Measurements from ENCODE around the gene ZNF474. TPM values are rescaled to one million over a fixed set of nuclear protein-coding genes. Genes with fewer than 3 reads are reported as not detected.

The ZNF474 gene
- total RNA-seq (under 1 TPM in 2 of 5 experiments, not detected in 3; 0.24 TPM), polyA plus RNA-seq (under 1 TPM in 1 of 2 donors, not detected in 1; 0.24 TPM), total RNA-seq (not detected)

DNA sequence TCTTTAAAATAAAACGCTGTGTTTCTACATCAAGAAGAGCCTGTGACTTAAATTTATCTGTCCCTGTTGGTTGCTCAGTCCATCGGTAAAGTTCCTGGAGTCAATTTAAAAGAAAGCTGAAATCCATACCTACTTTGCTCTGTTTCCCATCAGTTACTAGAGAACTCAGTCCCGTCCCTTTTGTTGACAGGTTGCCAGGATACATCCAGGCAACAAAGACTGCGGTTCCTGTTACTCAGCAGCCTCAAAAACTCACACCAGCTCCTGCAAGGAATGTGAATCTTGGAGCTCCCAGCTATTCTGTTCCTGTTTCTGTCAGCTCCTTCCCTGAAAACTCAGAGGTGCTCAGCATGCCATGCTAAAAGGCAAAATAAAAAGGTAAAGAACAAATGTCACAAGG lies at the start of gene ZNF474:
TSS of gene ZNF474 (plus strand) at position 241 of the 400 bp plus-strand sequence. CDS start 22,445 bp downstream, outside the sequence.
- ChIA-PET CTCF (no interaction called here), POLR2A (no interaction called here)
- Mint-ChIP-seq H3K27ac (peak within 1 kb of the TSS in 1 of 9 donors; percentile 70), H3K4me3 (no peak within 1 kb of the TSS), H3K9me3 (peaks cover 0 to 2% (median 0%) of the 10 kb centered on the region in 11 donors), H3K27me3 (peaks cover 0 to 5% (median 3%) of the 10 kb centered on the region in 5 donors), H3K4me1 (no peaks in the 10 kb centered on the region), H3K36me3 (no peaks in the 10 kb centered on the region)
- ATAC-seq (no peak), DNase-seq (no peak)
- H3K9me3 ChIP-seq (ENCODE audit: control insufficient read depth in 2 of 3, low read length in 3 of 3) = no peaks in the 10 kb centered on the region
- no peak within 1 kb of the TSS for H3K27ac ChIP-seq (ENCODE audit: low read depth, low read length)
- no peaks in the 10 kb centered on the region for H3K36me3 ChIP-seq (ENCODE audit: control insufficient read depth in 2 of 3, insufficient read depth in 3 of 3, low read length in 3 of 3)
- intact Hi-C loops (cut with micrococcal nuclease) = no loop called here
- H3K27me3 ChIP-seq (ENCODE audit: control insufficient read depth in 2 of 2, insufficient read depth in 2 of 2, low read length in 2 of 2) = no peaks in the 10 kb centered on the region
- H3K4me3 ChIP-seq (ENCODE audit: low read length) = no peak within 1 kb of the TSS
- no peaks in the 10 kb centered on the region for H3K4me1 ChIP-seq (ENCODE audit: control insufficient read depth in 2 of 2, insufficient read depth in 2 of 2, low read length in 2 of 2)

DNA sequence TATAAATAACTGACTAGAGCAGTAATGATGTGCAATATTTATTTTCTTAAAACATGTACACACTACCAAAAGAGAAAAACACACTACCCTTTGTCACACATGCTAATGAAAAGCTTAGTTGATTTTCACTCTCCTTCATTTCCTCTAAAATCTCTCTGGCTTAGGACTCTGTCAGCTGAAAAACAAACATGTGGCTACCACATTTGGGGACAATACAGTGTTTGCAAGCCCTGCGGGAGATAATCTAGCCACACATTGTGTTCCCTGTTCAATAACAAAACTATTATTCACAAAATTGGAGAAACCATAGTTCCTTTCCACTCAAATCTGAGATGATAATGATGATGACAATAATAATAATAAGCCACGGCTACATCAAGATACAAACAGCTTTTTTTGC lies 47.8 kb upstream of the ZNF474 start:
- Mint-ChIP-seq H3K4me3 (no peak overlapping the region), H3K27me3 (peaks cover 31 to 45% (median 38%) of the 10 kb centered on the region in 5 donors), H3K27ac (no peak overlapping the region), H3K4me1 (peaks cover 0 to 21% (median 15%) of the 10 kb centered on the region in 7 donors), H3K36me3 (no peaks in the 10 kb centered on the region), H3K9me3 (no peaks in the 10 kb centered on the region)
- DNase-seq (no peak), ATAC-seq (no peak)
- Histone ChIP-seq H3K9me3 (ENCODE audit: control insufficient read depth in 2 of 3, low read length in 3 of 3) (no peaks in the 10 kb centered on the region), H3K27ac (ENCODE audit: low read depth, low read length) (no peak overlapping the region), H3K4me1 (ENCODE audit: control insufficient read depth in 2 of 2, insufficient read depth in 2 of 2, low read length in 2 of 2) (peaks cover 0 to 7% of the 10 kb centered on the region in 2 donors), H3K36me3 (ENCODE audit: control insufficient read depth in 2 of 3, insufficient read depth in 3 of 3, low read length in 3 of 3) (no peaks in the 10 kb centered on the region), H3K27me3 (ENCODE audit: control insufficient read depth in 2 of 2, insufficient read depth in 2 of 2, low read length in 2 of 2) (peaks cover 0 to 16% of the 10 kb centered on the region in 2 donors), H3K4me3 (ENCODE audit: low read length) (no peak overlapping the region)
- intact Hi-C loops (cut with micrococcal nuclease) = no loop called here
- ChIA-PET CTCF (no interaction called here), POLR2A (no interaction called here)

DNA sequence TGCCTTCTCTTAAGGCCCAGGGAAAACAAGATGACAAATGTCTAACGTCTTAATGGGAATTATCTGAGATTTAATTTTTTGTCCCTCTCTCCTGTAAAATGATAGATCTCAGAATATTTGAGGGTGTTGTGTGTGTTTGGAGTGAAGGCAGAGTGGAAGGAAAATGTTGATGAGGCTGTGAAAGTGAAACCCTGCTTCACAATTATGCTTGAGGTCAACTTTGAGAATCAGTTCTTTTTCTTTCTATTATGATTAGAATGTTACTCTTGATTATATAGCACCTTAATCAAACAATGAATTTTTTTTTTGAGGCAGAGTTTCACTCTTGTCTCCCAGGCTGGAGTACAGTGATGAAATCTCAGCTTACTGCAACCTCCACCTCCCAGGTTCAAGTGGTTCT lies 45.8 kb upstream of the ZNF474 start:
- no peak overlapping the region for H3K27ac Mint-ChIP-seq
- Histone ChIP-seq H3K9me3 (ENCODE audit: control insufficient read depth in 2 of 3, low read length in 3 of 3) (no peaks in the 10 kb centered on the region), H3K4me3 (ENCODE audit: low read length) (no peak overlapping the region), H3K27ac (ENCODE audit: low read depth, low read length) (no peak overlapping the region), H3K36me3 (ENCODE audit: control insufficient read depth in 2 of 3, insufficient read depth in 3 of 3, low read length in 3 of 3) (no peaks in the 10 kb centered on the region), H3K27me3 (ENCODE audit: control insufficient read depth in 2 of 2, insufficient read depth in 2 of 2, low read length in 2 of 2) (peaks cover 0 to 5% of the 10 kb centered on the region in 2 donors), H3K4me1 (ENCODE audit: control insufficient read depth in 2 of 2, insufficient read depth in 2 of 2, low read length in 2 of 2) (no peaks in the 10 kb centered on the region)
- H3K9me3 Mint-ChIP-seq = no peaks in the 10 kb centered on the region
- H3K27me3 Mint-ChIP-seq = peaks cover 18 to 31% (median 23%) of the 10 kb centered on the region in 5 donors
- no peak for ATAC-seq
- ChIA-PET POLR2A (no interaction called here), CTCF (no interaction called here)
- intact Hi-C loops (cut with micrococcal nuclease) = no loop called here
- peaks cover 0 to 5% (median 0%) of the 10 kb centered on the region in 7 donors for H3K4me1 Mint-ChIP-seq
- no peaks in the 10 kb centered on the region for H3K36me3 Mint-ChIP-seq
- DNase-seq = no peak
- no peak overlapping the region for H3K4me3 Mint-ChIP-seq

DNA sequence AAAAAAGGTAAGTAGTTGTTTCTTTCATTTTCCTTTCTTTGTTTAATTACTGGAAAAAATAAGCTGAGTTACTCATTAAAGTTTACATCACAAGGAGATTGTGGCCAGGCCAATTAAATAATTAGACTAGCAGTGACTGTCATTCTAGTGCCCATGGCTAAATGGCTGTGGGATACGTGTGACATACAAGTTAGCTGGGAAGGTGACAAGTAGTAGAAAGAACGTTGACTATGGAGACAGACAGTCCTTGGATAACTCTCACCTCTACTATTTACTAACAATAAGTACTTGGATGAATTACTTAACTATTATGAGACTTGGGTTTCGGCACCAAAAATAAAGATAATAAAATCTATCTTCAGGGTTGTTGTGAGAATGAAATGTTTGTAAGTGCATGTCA lies 44.3 kb upstream of the ZNF474 start:
- H3K27me3 ChIP-seq (ENCODE audit: control insufficient read depth in 2 of 2, insufficient read depth in 2 of 2, low read length in 2 of 2) = no peaks in the 10 kb centered on the region
- DNase-seq (no peak), ATAC-seq (no peak)
- no peaks in the 10 kb centered on the region for H3K36me3 ChIP-seq (ENCODE audit: control insufficient read depth in 2 of 3, insufficient read depth in 3 of 3, low read length in 3 of 3)
- no peak overlapping the region for H3K4me3 ChIP-seq (ENCODE audit: low read length)
- ChIA-PET CTCF (no interaction called here), POLR2A (no interaction called here)
- no peaks in the 10 kb centered on the region for H3K36me3 Mint-ChIP-seq
- H3K27ac Mint-ChIP-seq = no peak overlapping the region
- no peaks in the 10 kb centered on the region for H3K9me3 Mint-ChIP-seq
- peaks cover 7 to 18% (median 9%) of the 10 kb centered on the region in 5 donors for H3K27me3 Mint-ChIP-seq
- intact Hi-C loops (cut with micrococcal nuclease) = no loop called here
- H3K4me1 ChIP-seq (ENCODE audit: control insufficient read depth in 2 of 2, insufficient read depth in 2 of 2, low read length in 2 of 2) = no peaks in the 10 kb centered on the region
- H3K27ac ChIP-seq (ENCODE audit: low read depth, low read length) = no peak overlapping the region
- no peaks in the 10 kb centered on the region for H3K4me1 Mint-ChIP-seq
- H3K9me3 ChIP-seq (ENCODE audit: control insufficient read depth in 2 of 3, low read length in 3 of 3) = no peaks in the 10 kb centered on the region
- H3K4me3 Mint-ChIP-seq = no peak overlapping the region

- DNase-seq (no peak), ATAC-seq (no peak)
- peaks cover 0 to 11% (median 7%) of the 10 kb centered on the region in 5 donors for H3K27me3 Mint-ChIP-seq
- ChIA-PET CTCF (no interaction called here), POLR2A (no interaction called here)
- no peak overlapping the region for H3K27ac ChIP-seq (ENCODE audit: low read depth, low read length)
- H3K4me3 Mint-ChIP-seq = no peak overlapping the region
- no peaks in the 10 kb centered on the region for H3K9me3 Mint-ChIP-seq
- H3K27ac Mint-ChIP-seq = no peak overlapping the region
- H3K4me1 Mint-ChIP-seq = no peaks in the 10 kb centered on the region
- intact Hi-C loops (cut with micrococcal nuclease) = no loop called here
- H3K27me3 ChIP-seq (ENCODE audit: control insufficient read depth in 2 of 2, insufficient read depth in 2 of 2, low read length in 2 of 2) = no peaks in the 10 kb centered on the region
- H3K36me3 ChIP-seq (ENCODE audit: control insufficient read depth in 2 of 3, insufficient read depth in 3 of 3, low read length in 3 of 3) = no peaks in the 10 kb centered on the region
- no peaks in the 10 kb centered on the region for H3K36me3 Mint-ChIP-seq
- H3K4me1 ChIP-seq (ENCODE audit: control insufficient read depth in 2 of 2, insufficient read depth in 2 of 2, low read length in 2 of 2) = no peaks in the 10 kb centered on the region
- no peak overlapping the region for H3K4me3 ChIP-seq (ENCODE audit: low read length)
- H3K9me3 ChIP-seq (ENCODE audit: control insufficient read depth in 2 of 3, low read length in 3 of 3) = no peaks in the 10 kb centered on the region
These were observed 40.0 kb upstream of the ZNF474 start for GRCh38 chr5:122089096-122090013.

DNA sequence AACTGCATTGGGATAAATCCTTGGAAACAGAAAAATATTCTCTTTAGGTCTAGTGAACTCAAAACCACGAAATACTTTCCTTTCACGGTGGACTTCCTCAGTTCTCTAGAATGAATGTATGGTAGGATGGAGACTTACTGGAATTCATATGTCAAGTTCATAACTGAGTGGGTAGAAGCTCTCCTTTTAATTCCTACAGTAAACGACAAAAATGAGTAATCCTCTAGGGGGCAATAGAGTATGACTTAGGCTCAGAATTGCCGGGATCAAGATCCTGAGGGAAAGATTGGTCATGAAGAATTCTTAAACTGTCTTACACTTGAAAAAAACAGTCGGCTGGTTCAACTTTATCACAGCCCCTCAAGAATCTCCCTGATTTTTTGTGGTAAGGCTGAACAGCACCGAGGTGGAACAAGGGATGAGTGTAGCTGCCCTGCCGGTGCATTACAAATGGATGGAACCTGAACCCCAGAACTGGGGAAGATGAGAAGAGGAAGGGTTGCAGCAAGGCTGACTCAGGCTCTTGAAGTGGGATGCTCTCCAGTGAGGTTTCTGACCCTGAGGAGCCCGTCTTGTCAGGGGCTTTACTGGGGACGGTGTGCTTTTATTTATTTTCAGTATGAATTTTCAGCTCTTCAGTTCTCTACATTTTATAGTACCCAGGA lies 37.3 kb upstream of the ZNF474 start:
- Histone ChIP-seq H3K9me3 (ENCODE audit: control insufficient read depth in 2 of 3, low read length in 3 of 3) (no peaks in the 10 kb centered on the region), H3K27me3 (ENCODE audit: control insufficient read depth in 2 of 2, insufficient read depth in 2 of 2, low read length in 2 of 2) (no peaks in the 10 kb centered on the region), H3K27ac (ENCODE audit: low read depth, low read length) (no peak overlapping the region), H3K4me3 (ENCODE audit: low read length) (no peak overlapping the region), H3K36me3 (ENCODE audit: control insufficient read depth in 2 of 3, insufficient read depth in 3 of 3, low read length in 3 of 3) (no peaks in the 10 kb centered on the region), H3K4me1 (ENCODE audit: control insufficient read depth in 2 of 2, insufficient read depth in 2 of 2, low read length in 2 of 2) (no peaks in the 10 kb centered on the region)
- H3K27ac Mint-ChIP-seq = no peak overlapping the region
- no peak overlapping the region for H3K4me3 Mint-ChIP-seq
- DNase-seq = no peak
- H3K36me3 Mint-ChIP-seq = no peaks in the 10 kb centered on the region
- intact Hi-C loops (cut with micrococcal nuclease) = no loop called here
- ATAC-seq = no peak
- ChIA-PET POLR2A (no interaction called here), CTCF (no interaction called here)
- H3K9me3 Mint-ChIP-seq = no peaks in the 10 kb centered on the region
- no peaks in the 10 kb centered on the region for H3K4me1 Mint-ChIP-seq
- peaks cover 0 to 9% (median 7%) of the 10 kb centered on the region in 5 donors for H3K27me3 Mint-ChIP-seq

All from naive thymus-derived CD4-positive, alpha-beta T cell (primary cell).